Fibroblast of lung (primary cell): Measurements from ENCODE around the gene CYS1. TPM values are rescaled to one million over a fixed set of nuclear protein-coding genes. Genes with fewer than 3 reads are reported as not detected.

Experiments
- DNase-seq, 2 donors: peaks; one replicate each; pipeline versions ENCODE4 v3.0.0 to v3.0.0-alpha.2; 2010; ENCODE audit warnings: low read depth in 2 of 2
- H2AFZ ChIP-seq: 2 replicates; pipeline ENCODE4 v1.5.1; 2012; ENCODE audit warnings: low read length, control low read depth, inconsistent platforms
- H3K27ac ChIP-seq: 2 replicates; pipeline ENCODE4 v1.5.1; 2011; ENCODE audit warnings: low read length, control low read depth; ENCODE audit not compliant: insufficient read depth
- H3K27me3 ChIP-seq: 2 replicates; pipeline ENCODE4 v1.5.1; 2011; ENCODE audit warnings: mild to moderate bottlenecking, low read length; ENCODE audit not compliant: control insufficient read depth, insufficient read depth
- H3K36me3 ChIP-seq: 2 replicates; pipeline ENCODE4 v1.5.1; 2011; ENCODE audit warnings: low read length; ENCODE audit not compliant: control insufficient read depth, insufficient read depth
- H3K4me1 ChIP-seq: 2 replicates; pipeline ENCODE4 v1.5.1; 2011; ENCODE audit warnings: low read length; ENCODE audit not compliant: control insufficient read depth, insufficient read depth; ENCODE audit errors: extremely low read depth
- H3K4me2 ChIP-seq: 2 replicates; pipeline ENCODE4 v1.5.1; 2011; ENCODE audit warnings: low read length, control low read depth; ENCODE audit not compliant: insufficient read depth; ENCODE audit errors: extremely low read depth
- H3K4me3 ChIP-seq, 4 experiments: fragments of 200-600 bp in 1 of 4; sonication (generic) in 1 of 4; replicated peaks in 1 of 4; 2 replicates each; pipeline ENCODE4 v1.5.1; 2011 to 2016; ENCODE audit warnings: low read length in 4 of 4, low read depth in 3 of 4, mild to moderate bottlenecking in 3 of 4, control low read depth in 2 of 4, inconsistent platforms in 1 of 4, mixed read lengths in 1 of 4; ENCODE audit not compliant: insufficient read depth in 1 of 4; ENCODE audit errors: control extremely low read depth in 1 of 4
- H3K79me2 ChIP-seq: 2 replicates; pipeline ENCODE4 v1.5.1; 2012; ENCODE audit warnings: mild to moderate bottlenecking, low read length, inconsistent platforms; ENCODE audit not compliant: control insufficient read depth, insufficient read depth
- H3K9ac ChIP-seq: 2 replicates; pipeline ENCODE4 v1.5.1; 2011; ENCODE audit warnings: mild to moderate bottlenecking, low read length, control low read depth; ENCODE audit not compliant: insufficient read depth
- H3K9me3 ChIP-seq: 2 replicates; pipeline ENCODE4 v1.5.1; 2012; ENCODE audit warnings: low read depth, low read length; ENCODE audit not compliant: control insufficient read depth, insufficient read depth
- H4K20me1 ChIP-seq: 2 replicates; pipeline ENCODE4 v1.5.1; 2011; ENCODE audit warnings: low read length; ENCODE audit not compliant: control insufficient read depth, insufficient read depth; ENCODE audit errors: extremely low read depth
- CTCF ChIP-seq, 2 donors: IDR thresholded peaks in 1 of 2; conservative IDR thresholded peaks in 1 of 2; 1 replicate in 1 of 2; 2 replicates in 1 of 2; pipeline ENCODE4 v1.5.1; 2011 to 2012; ENCODE audit warnings: low read length in 2 of 2, control low read depth in 1 of 2, inconsistent platforms in 1 of 2, low read depth in 1 of 2, mild to moderate bottlenecking in 1 of 2
- EZH2 ChIP-seq: IDR thresholded peaks from 2 replicates; pipeline ENCODE4 v1.5.1; 2012; ENCODE audit warnings: low read length, control low read depth, mild to moderate bottlenecking; ENCODE audit errors: missing control alignments
- polyA plus RNA-seq, 2 donors: library from polyadenylated mRNA; depleted of rRNA in 1 of 2; stranded (reverse) in 1 of 2; unstranded in 1 of 2; fragments of >200 nt; gene quantifications; 2 replicates each; pipeline ENCODE4 v1.2.1, GENCODE V29; 2011 to 2012; ENCODE audit warnings: missing spikeins in 1 of 2
- total RNA-seq: library from RNA; depleted of rRNA; stranded (reverse); fragments of >200 nt; gene quantifications from 2 replicates; pipeline ENCODE4 v1.2.1, GENCODE V29; 2014

CYS1 gene
- total and polyA plus RNA-seq, 2 donors (not counting 1 experiment from before 2014, with no cell fraction given): 0.31 to 5.1 TPM

GRCh38 chr2:10027660-10028330 is 52.4 kb downstream of the CYS1 start:
- no peak overlapping the region for H3K9ac ChIP-seq
- H4K20me1 ChIP-seq: no peaks in the 10 kb centered on the region
- no peaks in the 10 kb centered on the region for H3K4me1 ChIP-seq
- no peak overlapping the region for H3K4me2 ChIP-seq
- no peak for DNase-seq
- H3K9me3 ChIP-seq: no peaks in the 10 kb centered on the region
- H3K4me3 ChIP-seq: no peak overlapping the region
- no peaks in the 10 kb centered on the region for H3K79me2 ChIP-seq
- H2AFZ ChIP-seq: no peak overlapping the region
- H3K36me3 ChIP-seq: no peaks in the 10 kb centered on the region
- H3K27me3 ChIP-seq: no peaks in the 10 kb centered on the region
- TF ChIP-seq EZH2 (no peak), CTCF (conservative IDR thresholded peaks at IDR 0.05 in 1 of 2, IDR thresholded peaks at IDR 0.05 in 1 of 2; ENCODE audit: low read depth in 1 of 2, low read length in 2 of 2) (no peak)
- no peak overlapping the region for H3K27ac ChIP-seq

GRCh38 chr2:10026940-10027569 is 53.2 kb downstream of the CYS1 start:
- no peaks in the 10 kb centered on the region for H3K4me1 ChIP-seq
- no peaks in the 10 kb centered on the region for H3K36me3 ChIP-seq
- no peak overlapping the region for H3K27ac ChIP-seq
- no peaks in the 10 kb centered on the region for H3K27me3 ChIP-seq
- H3K9me3 ChIP-seq: no peaks in the 10 kb centered on the region
- no peak overlapping the region for H3K9ac ChIP-seq
- H3K4me2 ChIP-seq: no peak overlapping the region
- no peaks in the 10 kb centered on the region for H3K79me2 ChIP-seq
- TF ChIP-seq CTCF (conservative IDR thresholded peaks at IDR 0.05 in 1 of 2, IDR thresholded peaks at IDR 0.05 in 1 of 2; ENCODE audit: low read depth in 1 of 2, low read length in 2 of 2) (no peak), EZH2 (no peak)
- H4K20me1 ChIP-seq: no peaks in the 10 kb centered on the region
- H2AFZ ChIP-seq: no peak overlapping the region
- DNase-seq: no peak
- H3K4me3 ChIP-seq: no peak overlapping the region

- H3K36me3 ChIP-seq: no peaks in the 10 kb centered on the region
These were observed 57.1 kb downstream of the CYS1 start for GRCh38 chr2:10022966-10023662.

More at GRCh38 chr2:10022966-10023662, 57.1 kb downstream of the CYS1 start:
- Histone ChIP-seq H3K4me1 (no peaks in the 10 kb centered on the region), H2AFZ (no peak overlapping the region), H3K79me2 (no peaks in the 10 kb centered on the region), H3K9ac (no peak overlapping the region), H4K20me1 (no peaks in the 10 kb centered on the region), H3K9me3 (no peaks in the 10 kb centered on the region), H3K27ac (no peak overlapping the region), H3K27me3 (no peaks in the 10 kb centered on the region), H3K4me2 (no peak overlapping the region), H3K4me3 (no peak overlapping the region)
- no peak for DNase-seq
- TF ChIP-seq CTCF (conservative IDR thresholded peaks at IDR 0.05 in 1 of 2, IDR thresholded peaks at IDR 0.05 in 1 of 2; ENCODE audit: low read depth in 1 of 2, low read length in 2 of 2): no peak
- no peak for TF ChIP-seq EZH2
